H9 (cell line): ENCODE data around the gene WNK3. TPM values are rescaled to one million over a fixed set of nuclear protein-coding genes. Genes with fewer than 3 reads are reported as not detected.

ENCODE experiments used
- DNase-seq: peaks from one replicate; pipeline ENCODE4 v3.0.0-alpha.2; 2017
- H2AFZ ChIP-seq: one replicate; pipeline ENCODE4 v1.6.1; 2013; ENCODE audit warnings: mild to moderate bottlenecking, low read length, control low read depth, moderate library complexity
- H2AK5ac ChIP-seq: 2 replicates; pipeline ENCODE4 v1.6.1; 2013; ENCODE audit warnings: low read length, control low read depth, mixed read lengths; ENCODE audit not compliant: insufficient read length
- H2BK120ac ChIP-seq: one replicate; pipeline ENCODE4 v1.6.1; 2013; ENCODE audit warnings: low read depth, mild to moderate bottlenecking, low read length, control low read depth, inconsistent platforms; ENCODE audit not compliant: poor library complexity, severe bottlenecking
- H2BK12ac ChIP-seq: 2 replicates; pipeline ENCODE4 v1.6.1; 2013; ENCODE audit warnings: low read length, control low read depth, mixed read lengths, low read depth; ENCODE audit not compliant: insufficient read length
- H2BK15ac ChIP-seq: 2 replicates; pipeline ENCODE4 v1.6.1; 2013; ENCODE audit warnings: low read depth, low read length, control low read depth
- H2BK20ac ChIP-seq: one replicate; pipeline ENCODE4 v1.6.1; 2013; ENCODE audit warnings: low read depth, mild to moderate bottlenecking, low read length, control low read depth, inconsistent platforms; ENCODE audit not compliant: poor library complexity, severe bottlenecking
- H2BK5ac ChIP-seq: 2 replicates; pipeline ENCODE4 v1.6.1; 2013; ENCODE audit warnings: low read length, control low read depth, mixed read lengths; ENCODE audit not compliant: insufficient read length
- H3K14ac ChIP-seq: 2 replicates; pipeline ENCODE4 v1.6.1; 2013; ENCODE audit warnings: low read length, control low read depth; ENCODE audit not compliant: insufficient read depth
- H3K18ac ChIP-seq: 2 replicates; pipeline ENCODE4 v1.6.1; 2013; ENCODE audit warnings: low read depth, mild to moderate bottlenecking, mixed read lengths, low read length, control low read depth; ENCODE audit not compliant: insufficient read length
- H3K23ac ChIP-seq: 2 replicates; pipeline ENCODE4 v1.6.1; 2013; ENCODE audit warnings: low read length, control low read depth, mixed read lengths, low read depth; ENCODE audit not compliant: insufficient read length
- H3K23me2 ChIP-seq: 2 replicates; pipeline ENCODE4 v1.6.1; 2013; ENCODE audit warnings: low read depth, mild to moderate bottlenecking, mixed read lengths, low read length, control low read depth; ENCODE audit not compliant: insufficient read length, poor library complexity, severe bottlenecking
- H3K27ac ChIP-seq: 2 replicates; pipeline ENCODE4 v1.5.1; 2013; ENCODE audit warnings: low read length, control low read depth, mixed read lengths, low read depth; ENCODE audit not compliant: insufficient read length
- H3K27me3 ChIP-seq: 2 replicates; pipeline ENCODE4 v1.6.1; 2013; ENCODE audit warnings: low read length, control low read depth, inconsistent platforms; ENCODE audit not compliant: insufficient read depth
- H3K4ac ChIP-seq: 2 replicates; pipeline ENCODE4 v1.6.1; 2013; ENCODE audit warnings: low read depth, mild to moderate bottlenecking, control low read depth, inconsistent platforms, low read length, moderate library complexity
- H3K4me1 ChIP-seq: 2 replicates; pipeline ENCODE4 v1.6.1; 2013; ENCODE audit warnings: low read length, control low read depth, inconsistent platforms; ENCODE audit not compliant: insufficient read depth
- H3K4me2 ChIP-seq: 2 replicates; pipeline ENCODE4 v1.6.1; 2013; ENCODE audit warnings: low read length, control low read depth, mixed read lengths; ENCODE audit not compliant: insufficient read length, insufficient read depth
- H3K56ac ChIP-seq: 2 replicates; pipeline ENCODE4 v1.6.1; 2013; ENCODE audit warnings: low read depth, mild to moderate bottlenecking, mixed read lengths, low read length, control low read depth; ENCODE audit not compliant: insufficient read length
- H3K79me1 ChIP-seq: 2 replicates; pipeline ENCODE4 v1.6.1; 2013; ENCODE audit warnings: low read depth, mild to moderate bottlenecking, moderate library complexity, low read length, control low read depth, inconsistent platforms; ENCODE audit not compliant: insufficient read depth, poor library complexity, severe bottlenecking
- H3K79me2 ChIP-seq: 2 replicates; pipeline ENCODE4 v1.6.1; 2013; ENCODE audit warnings: low read length, control low read depth, inconsistent platforms; ENCODE audit not compliant: insufficient read depth
- H3K9ac ChIP-seq: 2 replicates; pipeline ENCODE4 v1.6.1; 2013; ENCODE audit warnings: low read length, control low read depth, mixed read lengths; ENCODE audit not compliant: insufficient read length; ENCODE audit errors: extremely low read depth
- H3K9me3 ChIP-seq: one replicate; pipeline ENCODE4 v1.6.1; 2013; ENCODE audit warnings: low read depth, low read length, inconsistent platforms; ENCODE audit not compliant: control insufficient read depth
- H3T11ph ChIP-seq: one replicate; pipeline ENCODE4 v1.6.1; 2013; ENCODE audit warnings: mild to moderate bottlenecking, low read length, control low read depth, inconsistent platforms
- H4K20me1 ChIP-seq: one replicate; pipeline ENCODE4 v1.6.1; 2013; ENCODE audit not compliant: control insufficient read depth, insufficient read length, insufficient read depth
- H4K5ac ChIP-seq: 2 replicates; pipeline ENCODE4 v1.6.1; 2013; ENCODE audit warnings: low read depth, mild to moderate bottlenecking, mixed read lengths, low read length, control low read depth; ENCODE audit not compliant: insufficient read length
- H4K8ac ChIP-seq: replicated peaks from 2 replicates; pipeline ENCODE4 v1.6.1; 2013; ENCODE audit warnings: low read length, control low read depth, mixed read lengths, low read depth; ENCODE audit not compliant: insufficient read length
- H4K91ac ChIP-seq: 2 replicates; pipeline ENCODE4 v1.6.1; 2013; ENCODE audit warnings: low read depth, mild to moderate bottlenecking, moderate library complexity, mixed read lengths, low read length, control low read depth; ENCODE audit not compliant: insufficient read length
- H3K27ac Mint-ChIP-seq, 3 experiments: 2 replicates in 2 of 3; 3 replicates in 1 of 3; pipeline ENCODE4 v1.8.0; 2020 to 2021; ENCODE audit warnings: mixed read lengths in 3 of 3, mild to moderate bottlenecking in 1 of 3, moderate library complexity in 1 of 3
- H3K27me3 Mint-ChIP-seq: 2 replicates; pipeline ENCODE4 v1.8.0; 2021; ENCODE audit warnings: low read depth, mild to moderate bottlenecking, moderate library complexity, mixed read lengths
- H3K36me3 Mint-ChIP-seq, 3 experiments: 2 replicates in 2 of 3; 3 replicates in 1 of 3; pipeline ENCODE4 v1.8.0; 2020 to 2021; ENCODE audit warnings: low read depth in 3 of 3, mixed read lengths in 3 of 3; ENCODE audit not compliant: insufficient read depth in 1 of 3
- H3K4me1 Mint-ChIP-seq, 2 experiments: 2 replicates each; pipeline ENCODE4 v1.8.0; 2020; ENCODE audit warnings: mixed read lengths in 2 of 2
- H3K4me3 Mint-ChIP-seq, 2 experiments: 2 replicates in 1 of 2; 3 replicates in 1 of 2; pipeline ENCODE4 v1.8.0; 2020 to 2021; ENCODE audit warnings: mild to moderate bottlenecking in 2 of 2, mixed read lengths in 2 of 2, moderate library complexity in 1 of 2
- H3K9me3 Mint-ChIP-seq, 2 experiments: 2 replicates in 1 of 2; 3 replicates in 1 of 2; pipeline ENCODE4 v1.8.0; 2020; ENCODE audit warnings: mild to moderate bottlenecking in 2 of 2, mixed read lengths in 2 of 2, moderate library complexity in 1 of 2
- WGBS: extraction: QIAGEN DNeasy Blood & Tissue Kit; methylation state at CpG from one replicate; pipeline ENCODE4 v1.1.7; 2013; ENCODE audit warnings: missing lambda C conversion rate, low lambda C conversion rate, mixed read lengths; ENCODE audit not compliant: insufficient read length; ENCODE audit errors: extremely low coverage; 5-methylcytosine and 5-hydroxymethylcytosine counted together
- total RNA-seq: library from RNA; stranded (reverse); gene quantifications from 2 replicates; pipeline ENCODE4 v1.2.1, GENCODE V29; 2021
- TF ChIP-seq, protein P1 (sequence below): fragments of 200-600 bp; sonication (generic); conservative IDR thresholded peaks from 3 replicates; pipeline ENCODE4 v1.8.0; 2021; ENCODE audit warnings: antibody characterized with exemption, mild to moderate bottlenecking

WNK3 gene
- total RNA-seq, 1 experiment from 2014 or later = 22.8 TPM

DNA sequence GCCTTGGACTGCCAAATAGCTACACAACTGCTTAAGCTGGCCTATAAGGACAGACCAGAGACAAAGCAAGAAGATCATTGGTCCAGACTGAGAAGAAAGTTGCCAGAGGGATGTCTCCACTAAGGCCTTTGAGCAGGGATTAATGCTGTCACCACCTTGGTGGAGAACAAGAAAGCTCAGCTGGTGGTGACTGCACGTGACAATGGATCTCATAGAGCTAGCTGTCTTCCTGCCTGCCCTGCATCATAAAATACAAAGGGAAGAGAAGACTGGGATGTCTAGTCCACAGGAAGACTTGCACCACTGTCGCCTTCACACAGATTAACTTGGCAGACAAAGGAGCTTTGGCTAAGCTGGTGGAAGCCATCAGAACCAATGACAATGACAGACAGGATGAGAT lies 134.3 kb downstream of the WNK3 start:
- Histone ChIP-seq H3K14ac (no peak overlapping the region), H3T11ph (no peak overlapping the region), H3K23me2 (no peaks in the 10 kb centered on the region), H3K18ac (no peak overlapping the region), H2BK15ac (no peak overlapping the region), H2BK120ac (no peak overlapping the region), H3K23ac (no peak overlapping the region), H4K20me1 (no peaks in the 10 kb centered on the region), H3K79me1 (no peaks in the 10 kb centered on the region), H2AK5ac (no peak overlapping the region), H3K4me2 (no peak overlapping the region), H3K4ac (no peak overlapping the region), H3K56ac (no peak overlapping the region), H4K5ac (no peak overlapping the region), H2BK20ac (no peak overlapping the region), H3K27me3 (no peaks in the 10 kb centered on the region), H2BK5ac (no peak overlapping the region), H2BK12ac (no peak overlapping the region), H3K27ac (no peak overlapping the region), H3K4me1 (no peaks in the 10 kb centered on the region), H3K79me2 (no peaks in the 10 kb centered on the region), H4K8ac (no peak overlapping the region), H4K91ac (no peak overlapping the region), H3K9ac (no peak overlapping the region), H3K9me3 (peaks cover 8% of the 10 kb centered on the region), H2AFZ (no peak overlapping the region)
- peaks cover 40 to 61% of the 10 kb centered on the region in 2 experiments for H3K9me3 Mint-ChIP-seq
- TF ChIP-seq, protein P1, sequence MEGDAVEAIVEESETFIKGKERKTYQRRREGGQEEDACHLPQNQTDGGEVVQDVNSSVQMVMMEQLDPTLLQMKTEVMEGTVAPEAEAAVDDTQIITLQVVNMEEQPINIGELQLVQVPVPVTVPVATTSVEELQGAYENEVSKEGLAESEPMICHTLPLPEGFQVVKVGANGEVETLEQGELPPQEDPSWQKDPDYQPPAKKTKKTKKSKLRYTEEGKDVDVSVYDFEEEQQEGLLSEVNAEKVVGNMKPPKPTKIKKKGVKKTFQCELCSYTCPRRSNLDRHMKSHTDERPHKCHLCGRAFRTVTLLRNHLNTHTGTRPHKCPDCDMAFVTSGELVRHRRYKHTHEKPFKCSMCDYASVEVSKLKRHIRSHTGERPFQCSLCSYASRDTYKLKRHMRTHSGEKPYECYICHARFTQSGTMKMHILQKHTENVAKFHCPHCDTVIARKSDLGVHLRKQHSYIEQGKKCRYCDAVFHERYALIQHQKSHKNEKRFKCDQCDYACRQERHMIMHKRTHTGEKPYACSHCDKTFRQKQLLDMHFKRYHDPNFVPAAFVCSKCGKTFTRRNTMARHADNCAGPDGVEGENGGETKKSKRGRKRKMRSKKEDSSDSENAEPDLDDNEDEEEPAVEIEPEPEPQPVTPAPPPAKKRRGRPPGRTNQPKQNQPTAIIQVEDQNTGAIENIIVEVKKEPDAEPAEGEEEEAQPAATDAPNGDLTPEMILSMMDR = no peak
- no peak for DNase-seq
- H3K4me1 Mint-ChIP-seq = peaks cover 0 to 3% of the 10 kb centered on the region in 2 experiments; a peak in 1 of 4 replicates
- WGBS = no CpG with 5 or more reads among the region's 2 CpGs
- H3K36me3 Mint-ChIP-seq = peaks cover 4 to 14% (median 4%) of the 10 kb centered on the region in 3 experiments; a peak in 6 of 7 replicates
- H3K27ac Mint-ChIP-seq = no peak overlapping the region
- no peaks in the 10 kb centered on the region for H3K27me3 Mint-ChIP-seq
- no peak overlapping the region for H3K4me3 Mint-ChIP-seq
